ENCODE measurements around the gene TRIM33. TPM values are rescaled to one million over a fixed set of nuclear protein-coding genes. Genes with fewer than 3 reads are reported as not detected.

TRIM33 gene
- total RNA-seq (2021), result 42.0 to 44.5 TPM (median 42.7 TPM) in 3 replicates
- Bru-seq, nascent RNA, result percentile 86 among the genes with signal in this experiment
- long read RNA-seq, experiment 1, full-length matches to known transcripts, result 90 of 192 reads
- long read RNA-seq, experiment 1, partial matches to known transcripts, result 37 of 192 reads
- long read RNA-seq, experiment 1, other reads (novel, unspliced or antisense), result 65 of 192 reads
- long read RNA-seq, experiment 2, full-length matches to known transcripts, result 7 of 58 reads
- long read RNA-seq, experiment 2, partial matches to known transcripts, result 13 of 58 reads
- long read RNA-seq, experiment 2, other reads (novel, unspliced or antisense), result 38 of 58 reads
- long read RNA-seq, experiment 3, partial matches to known transcripts, result 2 of 2 reads
- long read RNA-seq, experiment 3, other reads (novel, unspliced or antisense), result 0 of 2 reads

DNA sequence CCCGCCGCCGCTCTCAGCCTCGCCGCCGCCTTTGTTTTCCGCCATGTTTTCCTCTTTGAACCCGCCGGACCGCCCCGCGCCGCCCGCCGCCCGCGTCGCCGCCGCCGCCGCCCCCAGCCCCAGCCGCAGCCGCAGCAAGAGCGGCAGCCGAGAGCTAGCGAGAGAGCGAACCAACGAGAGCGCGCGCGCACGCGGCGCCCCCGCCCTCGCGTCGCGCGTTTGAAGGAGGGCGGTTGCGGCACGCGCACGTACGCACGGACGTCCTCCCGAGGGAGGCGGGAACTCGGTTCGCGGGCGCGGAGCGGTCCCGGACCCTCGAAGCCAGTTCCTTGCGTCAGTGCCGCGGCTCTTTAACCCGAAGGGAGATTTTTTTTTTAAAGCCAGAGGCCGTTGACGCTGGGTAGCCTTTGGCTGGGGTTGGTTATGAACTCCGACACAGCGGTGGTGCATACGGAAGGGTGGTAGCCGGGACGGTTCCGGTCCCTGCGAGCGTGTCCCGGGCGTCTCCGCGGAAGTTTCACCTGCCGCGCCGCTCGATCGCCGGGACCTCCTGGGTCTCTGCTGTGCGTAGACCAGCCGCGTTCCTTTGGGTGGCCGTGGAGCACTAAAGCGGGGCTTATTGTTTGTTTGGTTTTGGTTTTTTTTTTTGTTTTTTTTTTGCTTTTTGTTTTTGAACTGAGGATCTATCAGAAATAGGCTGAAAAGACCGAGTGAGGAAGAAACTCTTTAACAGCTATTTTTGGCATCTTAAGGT lies at the start of gene TRIM33:
Gene TRIM33 (minus strand): TSS at position 172 of the 754 bp plus-strand sequence. CDS start 127 bp downstream, at position 45.
- Mint-ChIP-seq H3K27me3 (ENCODE audit: low read depth) (peaks cover 12% of the 10 kb centered on the region; the same call in 1 of the 2 replicates), H3K9me3 (no peaks in the 10 kb centered on the region), H3K36me3 (peaks cover 9% of the 10 kb centered on the region), H3K4me3 (peak within 1 kb of the TSS; percentile 91), H3K27ac (peak within 1 kb of the TSS; percentile 95), H3K4me1 (peaks cover 44% of the 10 kb centered on the region)
- DNase-seq (ENCODE audit: low spot score), result peak; percentile 90
- POLR2A ChIA-PET, result interaction anchor here (1.4 to 1.9 kb wide), 2 partner anchors 11 to 69 kb away, joined by 5 read pairs; no protein-coding TSS in a partner anchor
- ATAC-seq, result peak; percentile 69
- CTCF ChIA-PET, result interaction anchor here (0.6 to 1.5 kb wide), 3 partner anchors 75 to 166 kb away, joined by 4 to 5 read pairs (median 4); no protein-coding TSS in a partner anchor
- peak; percentile 84 for TF ChIP-seq ZNF232 (CRISPR knock-in tag; IDR thresholded peaks at IDR 0.05)
- TF ChIP-seq, protein P1, sequence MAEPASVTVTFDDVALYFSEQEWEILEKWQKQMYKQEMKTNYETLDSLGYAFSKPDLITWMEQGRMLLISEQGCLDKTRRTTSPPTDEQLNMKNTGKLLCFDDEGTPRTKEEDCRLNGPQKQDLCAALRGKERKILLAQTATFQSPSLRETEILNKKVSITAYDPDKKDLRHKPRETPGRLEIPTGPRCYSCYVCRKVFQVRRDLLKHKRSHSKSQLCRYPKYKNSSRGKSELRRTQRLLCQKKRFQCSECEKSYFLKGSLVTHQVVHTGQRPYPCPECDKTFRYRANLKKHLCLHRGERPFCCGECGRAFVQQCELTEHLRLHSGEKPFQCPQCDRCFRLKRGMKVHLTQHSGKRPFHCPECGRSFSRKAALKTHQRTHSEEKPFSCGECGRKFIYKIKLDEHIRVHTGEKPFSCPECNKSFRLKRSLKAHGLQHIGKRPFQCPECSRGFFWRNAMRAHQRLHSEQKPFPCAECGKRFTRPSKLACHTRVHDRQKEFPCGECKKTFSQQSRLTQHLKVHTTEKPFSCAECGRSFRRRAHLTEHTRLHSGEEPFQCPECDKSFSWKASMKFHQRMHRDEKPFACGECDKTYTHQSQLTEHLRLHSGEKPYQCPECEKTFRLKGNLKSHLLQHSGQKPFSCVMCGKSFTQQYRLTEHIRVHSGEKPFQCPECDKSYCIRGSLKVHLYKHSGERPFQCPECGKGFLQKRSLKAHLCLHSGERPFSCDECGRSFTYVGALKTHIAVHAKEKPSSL (CRISPR knock-in tag; conservative IDR thresholded peaks at IDR 0.05), result no peak
- TF ChIP-seq, protein P2, sequence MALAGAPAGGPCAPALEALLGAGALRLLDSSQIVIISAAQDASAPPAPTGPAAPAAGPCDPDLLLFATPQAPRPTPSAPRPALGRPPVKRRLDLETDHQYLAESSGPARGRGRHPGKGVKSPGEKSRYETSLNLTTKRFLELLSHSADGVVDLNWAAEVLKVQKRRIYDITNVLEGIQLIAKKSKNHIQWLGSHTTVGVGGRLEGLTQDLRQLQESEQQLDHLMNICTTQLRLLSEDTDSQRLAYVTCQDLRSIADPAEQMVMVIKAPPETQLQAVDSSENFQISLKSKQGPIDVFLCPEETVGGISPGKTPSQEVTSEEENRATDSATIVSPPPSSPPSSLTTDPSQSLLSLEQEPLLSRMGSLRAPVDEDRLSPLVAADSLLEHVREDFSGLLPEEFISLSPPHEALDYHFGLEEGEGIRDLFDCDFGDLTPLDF (CRISPR knock-in tag; IDR thresholded peaks at IDR 0.05), result peak; percentile 67; the same call in 1 of the 2 replicates
- TF ChIP-seq, protein P3, sequence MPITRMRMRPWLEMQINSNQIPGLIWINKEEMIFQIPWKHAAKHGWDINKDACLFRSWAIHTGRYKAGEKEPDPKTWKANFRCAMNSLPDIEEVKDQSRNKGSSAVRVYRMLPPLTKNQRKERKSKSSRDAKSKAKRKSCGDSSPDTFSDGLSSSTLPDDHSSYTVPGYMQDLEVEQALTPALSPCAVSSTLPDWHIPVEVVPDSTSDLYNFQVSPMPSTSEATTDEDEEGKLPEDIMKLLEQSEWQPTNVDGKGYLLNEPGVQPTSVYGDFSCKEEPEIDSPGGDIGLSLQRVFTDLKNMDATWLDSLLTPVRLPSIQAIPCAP (CRISPR knock-in tag; IDR thresholded peaks at IDR 0.05), result 0 out of 2 replicates have a peak, but pooled peaks have one; percentile 38
- TF ChIP-seq NFE2L1 (CRISPR knock-in tag; IDR thresholded peaks at IDR 0.05), result peak; percentile 88; the same call in 1 of the 2 replicates
- TF ChIP-seq, protein P4, sequence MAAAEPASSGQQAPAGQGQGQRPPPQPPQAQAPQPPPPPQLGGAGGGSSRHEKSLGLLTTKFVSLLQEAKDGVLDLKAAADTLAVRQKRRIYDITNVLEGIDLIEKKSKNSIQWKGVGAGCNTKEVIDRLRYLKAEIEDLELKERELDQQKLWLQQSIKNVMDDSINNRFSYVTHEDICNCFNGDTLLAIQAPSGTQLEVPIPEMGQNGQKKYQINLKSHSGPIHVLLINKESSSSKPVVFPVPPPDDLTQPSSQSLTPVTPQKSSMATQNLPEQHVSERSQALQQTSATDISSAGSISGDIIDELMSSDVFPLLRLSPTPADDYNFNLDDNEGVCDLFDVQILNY (CRISPR knock-in tag; IDR thresholded peaks at IDR 0.05), result peak; percentile 91
- TF ChIP-seq, protein P5, sequence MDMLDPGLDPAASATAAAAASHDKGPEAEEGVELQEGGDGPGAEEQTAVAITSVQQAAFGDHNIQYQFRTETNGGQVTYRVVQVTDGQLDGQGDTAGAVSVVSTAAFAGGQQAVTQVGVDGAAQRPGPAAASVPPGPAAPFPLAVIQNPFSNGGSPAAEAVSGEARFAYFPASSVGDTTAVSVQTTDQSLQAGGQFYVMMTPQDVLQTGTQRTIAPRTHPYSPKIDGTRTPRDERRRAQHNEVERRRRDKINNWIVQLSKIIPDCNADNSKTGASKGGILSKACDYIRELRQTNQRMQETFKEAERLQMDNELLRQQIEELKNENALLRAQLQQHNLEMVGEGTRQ (CRISPR knock-in tag; IDR thresholded peaks at IDR 0.05), result peak; percentile 66
- TF ChIP-seq, protein P6, sequence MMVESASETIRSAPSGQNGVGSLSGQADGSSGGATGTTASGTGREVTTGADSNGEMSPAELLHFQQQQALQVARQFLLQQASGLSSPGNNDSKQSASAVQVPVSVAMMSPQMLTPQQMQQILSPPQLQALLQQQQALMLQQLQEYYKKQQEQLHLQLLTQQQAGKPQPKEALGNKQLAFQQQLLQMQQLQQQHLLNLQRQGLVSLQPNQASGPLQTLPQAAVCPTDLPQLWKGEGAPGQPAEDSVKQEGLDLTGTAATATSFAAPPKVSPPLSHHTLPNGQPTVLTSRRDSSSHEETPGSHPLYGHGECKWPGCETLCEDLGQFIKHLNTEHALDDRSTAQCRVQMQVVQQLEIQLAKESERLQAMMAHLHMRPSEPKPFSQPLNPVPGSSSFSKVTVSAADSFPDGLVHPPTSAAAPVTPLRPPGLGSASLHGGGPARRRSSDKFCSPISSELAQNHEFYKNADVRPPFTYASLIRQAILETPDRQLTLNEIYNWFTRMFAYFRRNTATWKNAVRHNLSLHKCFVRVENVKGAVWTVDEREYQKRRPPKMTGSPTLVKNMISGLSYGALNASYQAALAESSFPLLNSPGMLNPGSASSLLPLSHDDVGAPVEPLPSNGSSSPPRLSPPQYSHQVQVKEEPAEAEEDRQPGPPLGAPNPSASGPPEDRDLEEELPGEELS (CRISPR knock-in tag; IDR thresholded peaks at IDR 0.05), result peak; percentile 91
- TF ChIP-seq, protein P7, sequence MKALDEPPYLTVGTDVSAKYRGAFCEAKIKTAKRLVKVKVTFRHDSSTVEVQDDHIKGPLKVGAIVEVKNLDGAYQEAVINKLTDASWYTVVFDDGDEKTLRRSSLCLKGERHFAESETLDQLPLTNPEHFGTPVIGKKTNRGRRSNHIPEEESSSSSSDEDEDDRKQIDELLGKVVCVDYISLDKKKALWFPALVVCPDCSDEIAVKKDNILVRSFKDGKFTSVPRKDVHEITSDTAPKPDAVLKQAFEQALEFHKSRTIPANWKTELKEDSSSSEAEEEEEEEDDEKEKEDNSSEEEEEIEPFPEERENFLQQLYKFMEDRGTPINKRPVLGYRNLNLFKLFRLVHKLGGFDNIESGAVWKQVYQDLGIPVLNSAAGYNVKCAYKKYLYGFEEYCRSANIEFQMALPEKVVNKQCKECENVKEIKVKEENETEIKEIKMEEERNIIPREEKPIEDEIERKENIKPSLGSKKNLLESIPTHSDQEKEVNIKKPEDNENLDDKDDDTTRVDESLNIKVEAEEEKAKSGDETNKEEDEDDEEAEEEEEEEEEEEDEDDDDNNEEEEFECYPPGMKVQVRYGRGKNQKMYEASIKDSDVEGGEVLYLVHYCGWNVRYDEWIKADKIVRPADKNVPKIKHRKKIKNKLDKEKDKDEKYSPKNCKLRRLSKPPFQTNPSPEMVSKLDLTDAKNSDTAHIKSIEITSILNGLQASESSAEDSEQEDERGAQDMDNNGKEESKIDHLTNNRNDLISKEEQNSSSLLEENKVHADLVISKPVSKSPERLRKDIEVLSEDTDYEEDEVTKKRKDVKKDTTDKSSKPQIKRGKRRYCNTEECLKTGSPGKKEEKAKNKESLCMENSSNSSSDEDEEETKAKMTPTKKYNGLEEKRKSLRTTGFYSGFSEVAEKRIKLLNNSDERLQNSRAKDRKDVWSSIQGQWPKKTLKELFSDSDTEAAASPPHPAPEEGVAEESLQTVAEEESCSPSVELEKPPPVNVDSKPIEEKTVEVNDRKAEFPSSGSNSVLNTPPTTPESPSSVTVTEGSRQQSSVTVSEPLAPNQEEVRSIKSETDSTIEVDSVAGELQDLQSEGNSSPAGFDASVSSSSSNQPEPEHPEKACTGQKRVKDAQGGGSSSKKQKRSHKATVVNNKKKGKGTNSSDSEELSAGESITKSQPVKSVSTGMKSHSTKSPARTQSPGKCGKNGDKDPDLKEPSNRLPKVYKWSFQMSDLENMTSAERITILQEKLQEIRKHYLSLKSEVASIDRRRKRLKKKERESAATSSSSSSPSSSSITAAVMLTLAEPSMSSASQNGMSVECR (CRISPR knock-in tag; IDR thresholded peaks at IDR 0.05; ENCODE audit: borderline replicate concordance), result peak; percentile 77; the same call in 1 of the 2 replicates
- peak; percentile 98 for TF ChIP-seq ETV6 (CRISPR knock-in tag; IDR thresholded peaks at IDR 0.05)
- TF ChIP-seq TEAD1 (CRISPR knock-in tag; IDR thresholded peaks at IDR 0.05), result peak; percentile 96
- TF ChIP-seq ZNF219 (CRISPR knock-in tag; IDR thresholded peaks at IDR 0.05; ENCODE audit: borderline replicate concordance), result no peak
- TF ChIP-seq GABPB1 (CRISPR knock-in tag; IDR thresholded peaks at IDR 0.05), result peak; percentile 84
- peak; percentile 83 for TF ChIP-seq CREB1 (CRISPR knock-in tag; IDR thresholded peaks at IDR 0.05)
- TF ChIP-seq PRRX2 (CRISPR knock-in tag; IDR thresholded peaks at IDR 0.05), result no peak
- TF ChIP-seq, protein P8, sequence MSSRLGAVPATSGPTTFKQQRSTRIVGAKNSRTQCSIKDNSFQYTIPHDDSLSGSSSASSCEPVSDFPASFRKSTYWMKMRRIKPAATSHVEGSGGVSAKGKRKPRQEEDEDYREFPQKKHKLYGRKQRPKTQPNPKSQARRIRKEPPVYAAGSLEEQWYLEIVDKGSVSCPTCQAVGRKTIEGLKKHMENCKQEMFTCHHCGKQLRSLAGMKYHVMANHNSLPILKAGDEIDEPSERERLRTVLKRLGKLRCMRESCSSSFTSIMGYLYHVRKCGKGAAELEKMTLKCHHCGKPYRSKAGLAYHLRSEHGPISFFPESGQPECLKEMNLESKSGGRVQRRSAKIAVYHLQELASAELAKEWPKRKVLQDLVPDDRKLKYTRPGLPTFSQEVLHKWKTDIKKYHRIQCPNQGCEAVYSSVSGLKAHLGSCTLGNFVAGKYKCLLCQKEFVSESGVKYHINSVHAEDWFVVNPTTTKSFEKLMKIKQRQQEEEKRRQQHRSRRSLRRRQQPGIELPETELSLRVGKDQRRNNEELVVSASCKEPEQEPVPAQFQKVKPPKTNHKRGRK (CRISPR knock-in tag; IDR thresholded peaks at IDR 0.05; ENCODE audit: borderline replicate concordance), result no peak
- TF ChIP-seq, protein P9, sequence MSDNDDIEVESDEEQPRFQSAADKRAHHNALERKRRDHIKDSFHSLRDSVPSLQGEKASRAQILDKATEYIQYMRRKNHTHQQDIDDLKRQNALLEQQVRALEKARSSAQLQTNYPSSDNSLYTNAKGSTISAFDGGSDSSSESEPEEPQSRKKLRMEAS (CRISPR knock-in tag; IDR thresholded peaks at IDR 0.05), result peak; percentile 94
- TF ChIP-seq, protein P10, sequence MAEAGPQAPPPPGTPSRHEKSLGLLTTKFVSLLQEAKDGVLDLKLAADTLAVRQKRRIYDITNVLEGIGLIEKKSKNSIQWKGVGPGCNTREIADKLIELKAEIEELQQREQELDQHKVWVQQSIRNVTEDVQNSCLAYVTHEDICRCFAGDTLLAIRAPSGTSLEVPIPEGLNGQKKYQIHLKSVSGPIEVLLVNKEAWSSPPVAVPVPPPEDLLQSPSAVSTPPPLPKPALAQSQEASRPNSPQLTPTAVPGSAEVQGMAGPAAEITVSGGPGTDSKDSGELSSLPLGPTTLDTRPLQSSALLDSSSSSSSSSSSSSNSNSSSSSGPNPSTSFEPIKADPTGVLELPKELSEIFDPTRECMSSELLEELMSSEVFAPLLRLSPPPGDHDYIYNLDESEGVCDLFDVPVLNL (CRISPR knock-in tag; IDR thresholded peaks at IDR 0.05; ENCODE audit: borderline replicate concordance, low read depth), result no peak
